ENCODE data around the gene OR10G3. TPM values are rescaled to one million over a fixed set of nuclear protein-coding genes. Genes with fewer than 3 reads are reported as not detected.

The OR10G3 gene
- polyA plus RNA-seq, 1 donor: not detected

- Histone ChIP-seq H3K36me3 (ENCODE audit: control insufficient read depth, insufficient read depth, low read length) (no peaks in the 10 kb centered on the region), H3K4me1 (ENCODE audit: control insufficient read depth, insufficient read depth, low read length) (no peaks in the 10 kb centered on the region), H3K4me3 (ENCODE audit: low read length) (peak overlapping the region; percentile 48), H3K27me3 (ENCODE audit: control insufficient read depth, insufficient read depth, low read length) (peaks cover 28% of the 10 kb centered on the region), H3K27ac (ENCODE audit: low read length) (no peak overlapping the region), H3K9me3 (ENCODE audit: control insufficient read depth, low read depth, low read length) (no peaks in the 10 kb centered on the region)
- DNase-seq: peak in 1 of 2 donors; percentile 27
- 0% methylated on average over 1 of the region's 25 CpGs for WGBS (ENCODE audit: insufficient coverage, low lambda C conversion rate)
Measured at GRCh38 chr14:21536418-21537089, 43.3 kb downstream of the OR10G3 start.

GRCh38 chr14:21535545-21536417 is 44.1 kb downstream of the OR10G3 start:
- Histone ChIP-seq H3K9me3 (ENCODE audit: control insufficient read depth, low read depth, low read length) (no peaks in the 10 kb centered on the region), H3K4me1 (ENCODE audit: control insufficient read depth, insufficient read depth, low read length) (no peaks in the 10 kb centered on the region), H3K4me3 (ENCODE audit: low read length) (peak overlapping the region; percentile 48), H3K36me3 (ENCODE audit: control insufficient read depth, insufficient read depth, low read length) (no peaks in the 10 kb centered on the region), H3K27me3 (ENCODE audit: control insufficient read depth, insufficient read depth, low read length) (peaks cover 28% of the 10 kb centered on the region), H3K27ac (ENCODE audit: low read length) (no peak overlapping the region)
- no peak for DNase-seq
- 33% methylated on average over 1 of the region's 6 CpGs for WGBS (ENCODE audit: insufficient coverage, low lambda C conversion rate)

GRCh38 chr14:21534576-21534975 is 45.3 kb downstream of the OR10G3 start:
- Histone ChIP-seq H3K36me3 (ENCODE audit: control insufficient read depth, insufficient read depth, low read length) (no peaks in the 10 kb centered on the region), H3K27ac (ENCODE audit: low read length) (no peak overlapping the region)
- 50% methylated on average over 1 of the region's 4 CpGs for WGBS (ENCODE audit: insufficient coverage, low lambda C conversion rate)

GRCh38 chr14:21533294-21533693 is 46.6 kb downstream of the OR10G3 start:
- H3K27me3 ChIP-seq (ENCODE audit: control insufficient read depth, insufficient read depth, low read length): peaks cover 26% of the 10 kb centered on the region

More at GRCh38 chr14:21534576-21534975, 45.3 kb downstream of the OR10G3 start:
- H3K4me1 ChIP-seq (ENCODE audit: control insufficient read depth, insufficient read depth, low read length): no peaks in the 10 kb centered on the region
- H3K27me3 ChIP-seq (ENCODE audit: control insufficient read depth, insufficient read depth, low read length): peaks cover 28% of the 10 kb centered on the region
- DNase-seq: no peak
- H3K9me3 ChIP-seq (ENCODE audit: control insufficient read depth, low read depth, low read length): no peaks in the 10 kb centered on the region
- no peak overlapping the region for H3K4me3 ChIP-seq (ENCODE audit: low read length)

GRCh38 chr14:21529515-21529914 is 50.4 kb downstream of the OR10G3 start:
- Histone ChIP-seq H3K4me1 (ENCODE audit: control insufficient read depth, insufficient read depth, low read length) (peaks cover 4% of the 10 kb centered on the region), H3K27ac (ENCODE audit: low read length) (no peak overlapping the region), H3K36me3 (ENCODE audit: control insufficient read depth, insufficient read depth, low read length) (no peaks in the 10 kb centered on the region), H3K27me3 (ENCODE audit: control insufficient read depth, insufficient read depth, low read length) (peaks cover 6% of the 10 kb centered on the region), H3K4me3 (ENCODE audit: low read length) (no peak overlapping the region), H3K9me3 (ENCODE audit: control insufficient read depth, low read depth, low read length) (no peaks in the 10 kb centered on the region)
- DNase-seq: no peak
- no CpG with 5 or more reads among the region's 1 CpG for WGBS (ENCODE audit: insufficient coverage, low lambda C conversion rate)

More at GRCh38 chr14:21533294-21533693, 46.6 kb downstream of the OR10G3 start:
- Histone ChIP-seq H3K9me3 (ENCODE audit: control insufficient read depth, low read depth, low read length) (no peaks in the 10 kb centered on the region), H3K27ac (ENCODE audit: low read length) (no peak overlapping the region), H3K4me3 (ENCODE audit: low read length) (no peak overlapping the region), H3K36me3 (ENCODE audit: control insufficient read depth, insufficient read depth, low read length) (no peaks in the 10 kb centered on the region), H3K4me1 (ENCODE audit: control insufficient read depth, insufficient read depth, low read length) (no peaks in the 10 kb centered on the region)
- no peak for DNase-seq

- DNase-seq: peak; percentile 54 to 69
- no peaks in the 10 kb centered on the region for H3K9me3 ChIP-seq (ENCODE audit: control insufficient read depth, low read depth, low read length)
- H3K27ac ChIP-seq (ENCODE audit: low read length): no peak overlapping the region
- no peaks in the 10 kb centered on the region for H3K36me3 ChIP-seq (ENCODE audit: control insufficient read depth, insufficient read depth, low read length)
- H3K27me3 ChIP-seq (ENCODE audit: control insufficient read depth, insufficient read depth, low read length): peaks cover 3% of the 10 kb centered on the region
- peaks cover 4% of the 10 kb centered on the region for H3K4me1 ChIP-seq (ENCODE audit: control insufficient read depth, insufficient read depth, low read length)
- 40% methylated on average over 2 of the region's 4 CpGs for WGBS (ENCODE audit: insufficient coverage, low lambda C conversion rate)
- H3K4me3 ChIP-seq (ENCODE audit: low read length): no peak overlapping the region
Measured at GRCh38 chr14:21528381-21529348, 51.2 kb downstream of the OR10G3 start.

GRCh38 chr14:21527318-21527679 is 52.6 kb downstream of the OR10G3 start:
- H3K27me3 ChIP-seq (ENCODE audit: control insufficient read depth, insufficient read depth, low read length): no peaks in the 10 kb centered on the region
- H3K4me1 ChIP-seq (ENCODE audit: control insufficient read depth, insufficient read depth, low read length): peaks cover 4% of the 10 kb centered on the region
- no peak overlapping the region for H3K27ac ChIP-seq (ENCODE audit: low read length)
- H3K36me3 ChIP-seq (ENCODE audit: control insufficient read depth, insufficient read depth, low read length): no peaks in the 10 kb centered on the region
- DNase-seq: no peak
- H3K4me3 ChIP-seq (ENCODE audit: low read length): no peak overlapping the region
- no CpG with 5 or more reads among the region's 1 CpG for WGBS (ENCODE audit: insufficient coverage, low lambda C conversion rate)
- no peaks in the 10 kb centered on the region for H3K9me3 ChIP-seq (ENCODE audit: control insufficient read depth, low read depth, low read length)

- Histone ChIP-seq H3K9me3 (ENCODE audit: control insufficient read depth, low read depth, low read length) (no peaks in the 10 kb centered on the region), H3K4me3 (ENCODE audit: low read length) (peak overlapping the region; percentile 77), H3K27me3 (ENCODE audit: control insufficient read depth, insufficient read depth, low read length) (no peaks in the 10 kb centered on the region), H3K36me3 (ENCODE audit: control insufficient read depth, insufficient read depth, low read length) (no peaks in the 10 kb centered on the region), H3K4me1 (ENCODE audit: control insufficient read depth, insufficient read depth, low read length) (peaks cover 4% of the 10 kb centered on the region), H3K27ac (ENCODE audit: low read length) (no peak overlapping the region)
- DNase-seq: peak in 1 of 2 donors; percentile 23
- no CpG with 5 or more reads among the region's 13 CpGs for WGBS (ENCODE audit: insufficient coverage, low lambda C conversion rate)
Measured at GRCh38 chr14:21526672-21527317, 53.1 kb downstream of the OR10G3 start.

- no CpG with 5 or more reads among the region's 43 CpGs for WGBS (ENCODE audit: insufficient coverage, low lambda C conversion rate)
Measured at GRCh38 chr14:21525962-21526671, 53.8 kb downstream of the OR10G3 start, which contains the start of gene SALL2. SALL2 (minus strand) TSS chr14:21526346; CDS start chr14:21526127, 219 bp downstream.

More at GRCh38 chr14:21525962-21526671, 53.8 kb downstream of the OR10G3 start, which contains the start of gene SALL2:
- H3K9me3 ChIP-seq (ENCODE audit: control insufficient read depth, low read depth, low read length): no peaks in the 10 kb centered on the region
- peaks cover 4% of the 10 kb centered on the region for H3K4me1 ChIP-seq (ENCODE audit: control insufficient read depth, insufficient read depth, low read length)
- H3K27ac ChIP-seq (ENCODE audit: low read length): no peak within 1 kb of the TSS
- H3K36me3 ChIP-seq (ENCODE audit: control insufficient read depth, insufficient read depth, low read length): no peaks in the 10 kb centered on the region
- no peaks in the 10 kb centered on the region for H3K27me3 ChIP-seq (ENCODE audit: control insufficient read depth, insufficient read depth, low read length)
- H3K4me3 ChIP-seq (ENCODE audit: low read length): peak within 1 kb of the TSS; percentile 77
- DNase-seq: peak; percentile 77 to 80
